ENCODE measurements around the gene GJB5. TPM values are rescaled to one million over a fixed set of nuclear protein-coding genes. Genes with fewer than 3 reads are reported as not detected.

GJB5 gene
- total RNA-seq, 3 donors from 2014 or later (not counting 1 experiment from before 2014, with no cell fraction given) = not detected

GRCh38 chr1:34806396-34806795, 51.5 kb downstream of the GJB5 start:
- Histone ChIP-seq H3K36me3 (ENCODE audit: control insufficient read depth, insufficient read depth, low read length) (no peaks in the 10 kb centered on the region), H3K4me3 (ENCODE audit: low read length) (no peak overlapping the region), H3K4me1 (ENCODE audit: control insufficient read depth, insufficient read depth, low read length) (no peaks in the 10 kb centered on the region), H3K27me3 (ENCODE audit: control insufficient read depth, insufficient read depth, low read length) (no peaks in the 10 kb centered on the region), H3K9me3 (ENCODE audit: control insufficient read depth, insufficient read depth, low read length) (no peaks in the 10 kb centered on the region), H3K27ac (ENCODE audit: low read length) (no peak overlapping the region)
- TF ChIP-seq CTCF (IDR thresholded peaks at IDR 0.05) = no peak
- peaks cover 7% of the 10 kb centered on the region for H3K36me3 Mint-ChIP-seq
- intact Hi-C loops (cut with micrococcal nuclease) = no loop called here
- DNase-seq (no peak), ATAC-seq (no peak)
- WGBS (ENCODE audit: insufficient coverage) = 83% methylated on average over 3 of the region's 3 CpGs
- no peak overlapping the region for H3K27ac Mint-ChIP-seq
- H3K9me3 Mint-ChIP-seq = peaks cover 2 to 4% of the 10 kb centered on the region in 2 donors
- no peaks in the 10 kb centered on the region for H3K27me3 Mint-ChIP-seq (ENCODE audit: low read depth in 2 of 2)
- H3K4me3 Mint-ChIP-seq = no peak overlapping the region
- peaks cover 0 to 4% of the 10 kb centered on the region in 2 donors for H3K4me1 Mint-ChIP-seq

Other genes starting within 250 kb of the GJB5 start
- gene GJB4, start 4.7 kb downstream of the GJB5 start, total RNA-seq = not detected
- not detected for gene GJB3, start 26.2 kb downstream of the GJB5 start, total RNA-seq
- gene GJA4, start 38.0 kb downstream of the GJB5 start, total RNA-seq = not detected
- gene SMIM12, start 104.7 kb downstream of the GJB5 start, total RNA-seq = 10 to 100 TPM; 33.4 to 44.5 (median 36.5) TPM
- gene DLGAP3, start 174.6 kb downstream of the GJB5 start, total RNA-seq = under 1 TPM; 0.33 to 0.38 (median 0.36) TPM
- 10 to 100 TPM in 2 of 3 donors, 1 to 10 TPM in 1; 4.1 to 18.5 (median 10.5) TPM for gene TMEM35B, start 230.3 kb downstream of the GJB5 start, total RNA-seq

All from natural killer cell (primary cell).